CD4-positive, CD25-positive, alpha-beta regulatory T cell (primary cell): ENCODE measurements around the gene CEACAM21. TPM values are rescaled to one million over a fixed set of nuclear protein-coding genes. Genes with fewer than 3 reads are reported as not detected.

Source experiments
- ATAC-seq, 2 donors: fragments of 150-1000 bp; cut with Tn5 transposase; one replicate each; pipeline ENCODE4 v1.10.0; 2021; ENCODE audit warnings: low read depth in 2 of 2, moderate number of reproducible peaks in 2 of 2, moderate library complexity in 1 of 2
- DNase-seq, 3 donors: peaks; one replicate each; pipeline versions ENCODE4 v3.0.0 to v3.0.0-alpha.2; 2012 to 2022; ENCODE audit warnings: mixed read lengths in 1 of 3
- H3K27ac ChIP-seq: one replicate; pipeline ENCODE4 v1.7.0; 2013; ENCODE audit warnings: mild to moderate bottlenecking, low read length; ENCODE audit not compliant: insufficient read depth, poor library complexity, severe bottlenecking
- H3K27me3 ChIP-seq: one replicate; pipeline ENCODE4 v1.7.0; 2013; ENCODE audit warnings: low read length; ENCODE audit not compliant: control insufficient read depth, insufficient read depth
- H3K36me3 ChIP-seq: one replicate; pipeline ENCODE4 v1.7.0; 2013; ENCODE audit warnings: mild to moderate bottlenecking, low read length, moderate library complexity; ENCODE audit not compliant: control insufficient read depth, insufficient read depth
- H3K4me1 ChIP-seq: 2 replicates; pipeline ENCODE4 v1.7.0; 2013; ENCODE audit warnings: mild to moderate bottlenecking, low read length; ENCODE audit not compliant: insufficient read depth, control insufficient read depth, poor library complexity, severe bottlenecking
- H3K4me3 ChIP-seq: one replicate; pipeline ENCODE4 v1.7.0; 2013; ENCODE audit warnings: low read depth, mild to moderate bottlenecking, low read length, moderate library complexity
- H3K9me3 ChIP-seq, 2 experiments: 1 replicate in 1 of 2; 2 replicates in 1 of 2; pipeline ENCODE4 v1.7.0; 2013; ENCODE audit warnings: low read length in 2 of 2, mild to moderate bottlenecking in 1 of 2, moderate library complexity in 1 of 2; ENCODE audit not compliant: control insufficient read depth in 2 of 2
- H3K27ac Mint-ChIP-seq, 3 donors: one replicate each; pipeline ENCODE4 v1.8.0; 2020 to 2022; ENCODE audit warnings: mild to moderate bottlenecking in 3 of 3, mixed read lengths in 3 of 3, moderate library complexity in 2 of 3
- H3K27me3 Mint-ChIP-seq: one replicate; pipeline ENCODE4 v1.8.0; 2022; ENCODE audit warnings: mild to moderate bottlenecking, mixed read lengths
- H3K36me3 Mint-ChIP-seq: one replicate; pipeline ENCODE4 v1.8.0; 2020; ENCODE audit warnings: mixed read lengths
- H3K4me1 Mint-ChIP-seq, 4 donors: one replicate each; pipeline ENCODE4 v1.8.0; 2020 to 2022; ENCODE audit warnings: mixed read lengths in 4 of 4, mild to moderate bottlenecking in 1 of 4
- H3K4me3 Mint-ChIP-seq, 4 donors: one replicate each; pipeline ENCODE4 v1.8.0; 2020 to 2022; ENCODE audit warnings: mild to moderate bottlenecking in 4 of 4, mixed read lengths in 4 of 4, moderate library complexity in 3 of 4
- H3K9me3 Mint-ChIP-seq, 7 donors: one replicate each; pipeline ENCODE4 v1.8.0; 2020 to 2022; ENCODE audit warnings: mixed read lengths in 7 of 7, mild to moderate bottlenecking in 3 of 7, moderate library complexity in 2 of 7
- polyA plus RNA-seq, 4 donors: library from polyadenylated mRNA; unstranded; fragments of 300-500 nt; fragmentation: Illumina TruSeq; gene quantifications; one replicate each; pipeline ENCODE4 v1.2.3, GENCODE V29; 2021
- total RNA-seq: library from RNA; stranded (reverse); gene quantifications from one replicate; pipeline ENCODE4 v1.2.3, GENCODE V29; 2022

Gene CEACAM21
- total RNA-seq = 43.8 TPM
- polyA plus RNA-seq = 10 to 100 TPM; 39.1 to 58.6 (median 46.7) TPM

GRCh38 chr19:41575998-41576397, at the start of gene CEACAM21:
CEACAM21 (plus strand) TSS chr19:41576166; CDS start chr19:41576275, 109 bp downstream.
- Histone ChIP-seq H3K36me3 (peaks cover 52% of the 10 kb centered on the region), H3K27me3 (no peaks in the 10 kb centered on the region), H3K4me3 (peak within 1 kb of the TSS; percentile 66), H3K27ac (peak within 1 kb of the TSS; percentile 64), H3K9me3 (peaks cover 0 to 4% of the 10 kb centered on the region in 2 experiments), H3K4me1 (peaks cover 22% of the 10 kb centered on the region)
- DNase-seq = peak; percentile 23 to 89 (median 31)
- Mint-ChIP-seq H3K27ac (peak within 1 kb of the TSS; percentile 90 to 93 (median 92)), H3K9me3 (peaks cover 0 to 7% (median 0%) of the 10 kb centered on the region in 7 donors), H3K4me1 (peaks cover 11 to 55% (median 25%) of the 10 kb centered on the region in 4 donors), H3K36me3 (peaks cover 45% of the 10 kb centered on the region), H3K27me3 (no peaks in the 10 kb centered on the region), H3K4me3 (peak within 1 kb of the TSS; percentile 75 to 91 (median 79))
- ATAC-seq = peak; percentile 96 to 97

GRCh38 chr19:41527089-41527488, 48.9 kb upstream of the CEACAM21 start:
- peaks cover 16% of the 10 kb centered on the region for H3K27me3 ChIP-seq
- no peak overlapping the region for H3K4me3 ChIP-seq
- H3K4me1 ChIP-seq = peaks cover 26% of the 10 kb centered on the region
- H3K9me3 ChIP-seq = no peaks in the 10 kb centered on the region
- ATAC-seq (no peak), DNase-seq (no peak)
- Mint-ChIP-seq H3K27me3 (peaks cover 51% of the 10 kb centered on the region), H3K27ac (no peak overlapping the region), H3K9me3 (peaks cover 0 to 4% (median 2%) of the 10 kb centered on the region in 7 donors), H3K4me3 (no peak overlapping the region), H3K4me1 (peaks cover 11 to 35% (median 26%) of the 10 kb centered on the region in 4 donors), H3K36me3 (no peaks in the 10 kb centered on the region)
- no peaks in the 10 kb centered on the region for H3K36me3 ChIP-seq
- H3K27ac ChIP-seq = no peak overlapping the region

GRCh38 chr19:41528106-41528505, 47.9 kb upstream of the CEACAM21 start:
- H3K27me3 Mint-ChIP-seq = peaks cover 50% of the 10 kb centered on the region
- Histone ChIP-seq H3K27ac (no peak overlapping the region), H3K36me3 (no peaks in the 10 kb centered on the region), H3K9me3 (no peaks in the 10 kb centered on the region), H3K4me1 (peaks cover 30% of the 10 kb centered on the region), H3K4me3 (no peak overlapping the region), H3K27me3 (peaks cover 16% of the 10 kb centered on the region)
- no peak overlapping the region for H3K27ac Mint-ChIP-seq
- peaks cover 7 to 33% (median 23%) of the 10 kb centered on the region in 4 donors for H3K4me1 Mint-ChIP-seq
- no peaks in the 10 kb centered on the region for H3K36me3 Mint-ChIP-seq
- H3K4me3 Mint-ChIP-seq = no peak overlapping the region
- peaks cover 0 to 4% (median 2%) of the 10 kb centered on the region in 7 donors for H3K9me3 Mint-ChIP-seq
- no peak for ATAC-seq
- DNase-seq = no peak

- Histone ChIP-seq H3K4me3 (no peak overlapping the region), H3K27ac (no peak overlapping the region), H3K9me3 (no peaks in the 10 kb centered on the region), H3K36me3 (no peaks in the 10 kb centered on the region), H3K27me3 (peaks cover 16% of the 10 kb centered on the region), H3K4me1 (peaks cover 44% of the 10 kb centered on the region)
- H3K27ac Mint-ChIP-seq = no peak overlapping the region
- no peaks in the 10 kb centered on the region for H3K36me3 Mint-ChIP-seq
- DNase-seq (no peak), ATAC-seq (peak; percentile 6 to 26)
- peaks cover 15 to 45% (median 32%) of the 10 kb centered on the region in 4 donors for H3K4me1 Mint-ChIP-seq
- peaks cover 35% of the 10 kb centered on the region for H3K27me3 Mint-ChIP-seq
- peaks cover 0 to 5% (median 2%) of the 10 kb centered on the region in 7 donors for H3K9me3 Mint-ChIP-seq
- H3K4me3 Mint-ChIP-seq = peak overlapping the region in 2 of 4 donors; percentile 24 to 82
These were observed 46.3 kb upstream of the CEACAM21 start for GRCh38 chr19:41529484-41530183.

- peak overlapping the region in 1 of 4 donors; percentile 82 for H3K4me3 Mint-ChIP-seq
- Histone ChIP-seq H3K27me3 (peaks cover 13% of the 10 kb centered on the region), H3K9me3 (no peaks in the 10 kb centered on the region), H3K27ac (no peak overlapping the region), H3K4me3 (no peak overlapping the region), H3K4me1 (peaks cover 49% of the 10 kb centered on the region), H3K36me3 (no peaks in the 10 kb centered on the region)
- DNase-seq (no peak), ATAC-seq (no peak)
- H3K27me3 Mint-ChIP-seq = peaks cover 34% of the 10 kb centered on the region
- peaks cover 0 to 5% (median 2%) of the 10 kb centered on the region in 7 donors for H3K9me3 Mint-ChIP-seq
- H3K27ac Mint-ChIP-seq = no peak overlapping the region
- peaks cover 19 to 51% (median 37%) of the 10 kb centered on the region in 4 donors for H3K4me1 Mint-ChIP-seq
- no peaks in the 10 kb centered on the region for H3K36me3 Mint-ChIP-seq
These were observed 45.8 kb upstream of the CEACAM21 start for GRCh38 chr19:41530184-41530534.

GRCh38 chr19:41530761-41531301, 45.1 kb upstream of the CEACAM21 start:
- H3K27me3 Mint-ChIP-seq = peaks cover 28% of the 10 kb centered on the region
- DNase-seq (no peak), ATAC-seq (peak in 1 of 2 donors; percentile 10)
- no peaks in the 10 kb centered on the region for H3K9me3 ChIP-seq
- peaks cover 0 to 5% (median 2%) of the 10 kb centered on the region in 7 donors for H3K9me3 Mint-ChIP-seq
- H3K4me1 Mint-ChIP-seq = peaks cover 23 to 56% (median 39%) of the 10 kb centered on the region in 4 donors
- H3K4me3 ChIP-seq = peak overlapping the region; percentile 82
- H3K27me3 ChIP-seq = peaks cover 9% of the 10 kb centered on the region
- peaks cover 54% of the 10 kb centered on the region for H3K4me1 ChIP-seq
- H3K27ac Mint-ChIP-seq = peak overlapping the region in 2 of 3 donors; percentile 39 to 89
- peak overlapping the region; percentile 75 to 83 (median 81) for H3K4me3 Mint-ChIP-seq
- no peaks in the 10 kb centered on the region for H3K36me3 Mint-ChIP-seq
- H3K27ac ChIP-seq = peak overlapping the region; percentile 52
- no peaks in the 10 kb centered on the region for H3K36me3 ChIP-seq

GRCh38 chr19:41531438-41532311, 44.3 kb upstream of the CEACAM21 start:
- peaks cover 7% of the 10 kb centered on the region for H3K27me3 ChIP-seq
- H3K9me3 Mint-ChIP-seq = peaks cover 0 to 5% (median 2%) of the 10 kb centered on the region in 7 donors
- peak overlapping the region; percentile 39 to 89 (median 89) for H3K27ac Mint-ChIP-seq
- H3K27ac ChIP-seq = peak overlapping the region; percentile 67
- no peaks in the 10 kb centered on the region for H3K9me3 ChIP-seq
- H3K36me3 ChIP-seq = no peaks in the 10 kb centered on the region
- peaks cover 20% of the 10 kb centered on the region for H3K27me3 Mint-ChIP-seq
- peaks cover 54% of the 10 kb centered on the region for H3K4me1 ChIP-seq
- DNase-seq (peak; percentile 79 to 94 (median 88)), ATAC-seq (peak; percentile 86 to 87)
- H3K36me3 Mint-ChIP-seq = no peaks in the 10 kb centered on the region
- H3K4me3 Mint-ChIP-seq = peak overlapping the region; percentile 75 to 83 (median 81)
- H3K4me1 Mint-ChIP-seq = peaks cover 23 to 58% (median 39%) of the 10 kb centered on the region in 4 donors
- H3K4me3 ChIP-seq = peak overlapping the region; percentile 82
